Activated CD8-positive, alpha-beta memory T cell treated with anti-CD3 and anti-CD28 coated beads for 36 hours (primary cell): Measurements from ENCODE around the gene SRSF12. TPM values are rescaled to one million over a fixed set of nuclear protein-coding genes. Genes with fewer than 3 reads are reported as not detected.
"Not testable (repeated sequence)": the region's sequence is repeated elsewhere in the genome, so short reads cannot be mapped to it uniquely, and the experiment has no call there.

Source experiments
- CTCF ChIA-PET: fragments of 350-600 bp; sonication (Branson Sonifier 250); formaldehyde crosslinking; loops from one replicate; lab custom pipeline; 2021; ENCODE audit warnings: antibody characterized with exemption; lab: Charles Lee
- POLR2A ChIA-PET: fragments of 350-600 bp; sonication (Branson Sonifier 250); formaldehyde crosslinking; loops from one replicate; lab custom pipeline; 2021; ENCODE audit warnings: antibody characterized with exemption; lab: Charles Lee
- total RNA-seq, 2 experiments: library from RNA; stranded (reverse); gene quantifications; one replicate each; pipeline ENCODE4 v1.2.3, GENCODE V29; 2021

Gene SRSF12
- total RNA-seq, 2 experiments from 2014 or later = 0.82 to 0.84 TPM

- ChIA-PET POLR2A (interaction anchor here (0.5 to 7.6 kb wide), 7 partner anchors 9 to 282 kb away, joined by 3 to 91 read pairs (median 5); partner anchors contain the start of genes PM20D2, RNGTT and UBE2J1), CTCF (interaction anchor here (1.0 to 1.8 kb wide), 2 partner anchors 9 to 65 kb away, joined by 3 to 8 read pairs; partner anchors contain the start of gene PM20D2)
Measured at GRCh38 chr6:89081423-89082322, 36.2 kb downstream of the SRSF12 start.

DNA sequence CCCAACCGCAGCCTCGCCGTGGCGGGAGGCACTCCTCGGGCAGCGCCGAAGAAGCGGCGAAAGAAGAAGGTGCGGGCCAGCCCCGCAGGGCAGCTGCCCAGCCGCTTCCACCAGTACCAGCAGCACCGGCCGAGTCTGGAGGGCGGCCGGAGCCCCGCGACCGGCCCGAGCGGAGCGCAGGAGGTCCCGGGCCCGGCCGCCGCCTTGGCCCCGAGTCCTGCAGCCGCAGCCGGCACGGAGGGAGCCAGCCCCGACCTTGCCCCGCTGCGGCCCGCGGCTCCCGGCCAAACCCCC is 36.8 kb downstream of the SRSF12 start:
- ChIA-PET POLR2A (interaction anchor here (1.2 to 7.6 kb wide), 7 partner anchors 9 to 276 kb away, joined by 4 to 91 read pairs (median 8); partner anchors contain the start of genes PM20D2, RNGTT and UBE2J1), CTCF (interaction anchor here (0.7 to 1.0 kb wide), 2 partner anchors 8 to 65 kb away, joined by 3 to 5 read pairs; partner anchors contain the start of gene PM20D2)

GRCh38 chr6:89080281-89081128 is 37.4 kb downstream of the SRSF12 start, which contains the start of gene PNRC1:
Gene PNRC1, plus strand, starts transcription at chr6:89080751. Its CDS starts 144 bp downstream, at chr6:89080895.
- ChIA-PET POLR2A (interaction anchor here (1.2 to 7.6 kb wide), 8 partner anchors 10 to 277 kb away, joined by 4 to 91 read pairs (median 7); partner anchors contain the start of genes PM20D2, RNGTT and UBE2J1), CTCF (interaction anchor here (0.7 to 1.0 kb wide), 3 partner anchors 63 to 66 kb away, joined by 3 to 5 read pairs (median 3); partner anchors contain the start of gene PM20D2)

DNA sequence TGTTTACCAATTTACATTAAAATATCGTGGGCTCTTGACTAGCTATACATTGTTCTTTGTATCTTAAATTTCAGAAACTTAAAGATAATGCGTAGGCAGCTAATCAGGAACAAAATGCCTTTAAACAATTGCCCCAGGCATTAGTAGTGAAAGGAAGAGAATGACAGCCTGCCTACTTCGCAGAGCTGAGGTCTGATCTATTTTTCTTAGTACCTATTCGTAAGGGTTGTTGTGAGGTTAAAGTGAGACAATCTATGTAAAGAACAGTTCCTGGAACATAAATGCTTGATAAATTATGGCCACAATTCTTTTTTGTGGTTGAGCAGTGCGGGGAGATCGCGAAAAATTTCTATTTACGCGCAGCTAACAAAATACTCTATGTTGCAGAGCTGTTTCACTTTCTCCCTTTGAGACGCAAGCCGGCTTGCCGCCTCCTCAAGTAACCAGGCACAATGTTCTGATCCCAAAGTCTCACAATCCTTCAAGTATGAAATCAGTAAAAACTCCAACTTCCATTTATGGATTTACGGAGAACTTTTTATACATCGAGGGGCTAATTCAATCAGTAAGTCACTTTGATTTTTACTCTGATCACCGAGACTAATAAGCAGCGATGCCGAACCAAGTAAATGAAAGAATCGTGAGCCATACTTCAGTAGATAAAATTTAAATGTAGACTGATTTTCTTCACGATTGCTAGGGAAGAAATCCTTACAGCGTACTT is 38.2 kb downstream of the SRSF12 start:
- CTCF ChIA-PET = interaction anchor here (0.6 to 1.5 kb wide), 6 partner anchors 11 to 312 kb away, joined by 3 to 5 read pairs (median 3); partner anchors contain the start of gene PM20D2
- POLR2A ChIA-PET = interaction anchor here (0.7 to 7.6 kb wide), 10 partner anchors 10 to 273 kb away, joined by 4 to 91 read pairs (median 7); partner anchors contain the start of genes PM20D2, RNGTT and UBE2J1

GRCh38 chr6:89073840-89074239 is 44.0 kb downstream of the SRSF12 start:
- ChIA-PET POLR2A (interaction anchor here (0.6 kb wide), 1 partner anchor 1523 kb away, joined by 3 read pairs; no protein-coding TSS in a partner anchor), CTCF (no interaction called here)

DNA sequence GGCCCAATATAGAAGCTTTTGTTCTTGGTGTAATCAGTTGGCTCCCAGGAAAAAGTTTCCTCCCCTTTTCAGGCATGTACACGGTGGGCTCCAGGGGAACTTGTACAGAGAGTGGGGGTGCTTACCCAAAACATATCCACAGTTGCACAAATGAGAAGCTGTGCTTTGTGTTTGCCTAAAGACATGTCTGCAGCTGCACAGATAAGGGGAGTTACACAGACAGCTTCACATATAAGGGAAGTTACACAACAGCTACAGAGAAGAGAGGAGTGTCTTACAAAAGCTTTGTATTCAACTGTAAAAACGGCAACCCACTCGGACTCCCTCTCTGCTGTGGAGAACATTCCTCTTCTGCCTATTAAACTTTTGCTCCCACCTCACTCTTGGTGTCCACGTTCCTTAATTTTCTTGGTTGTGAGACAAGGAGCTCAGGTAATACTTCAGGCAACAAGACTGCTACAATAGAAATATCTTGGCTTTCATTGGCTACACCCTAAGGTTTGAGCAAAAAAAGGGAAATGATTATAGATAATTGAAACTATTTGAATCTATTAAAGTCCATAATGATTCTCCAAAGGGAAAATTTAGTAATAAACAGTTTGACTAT is 44.8 kb downstream of the SRSF12 start:
- ChIA-PET CTCF (interaction anchor here (0.5 to 1.2 kb wide), 2 partner anchors 9 to 17 kb away, joined by 3 read pairs; no protein-coding TSS in a partner anchor), POLR2A (no interaction called here)

DNA sequence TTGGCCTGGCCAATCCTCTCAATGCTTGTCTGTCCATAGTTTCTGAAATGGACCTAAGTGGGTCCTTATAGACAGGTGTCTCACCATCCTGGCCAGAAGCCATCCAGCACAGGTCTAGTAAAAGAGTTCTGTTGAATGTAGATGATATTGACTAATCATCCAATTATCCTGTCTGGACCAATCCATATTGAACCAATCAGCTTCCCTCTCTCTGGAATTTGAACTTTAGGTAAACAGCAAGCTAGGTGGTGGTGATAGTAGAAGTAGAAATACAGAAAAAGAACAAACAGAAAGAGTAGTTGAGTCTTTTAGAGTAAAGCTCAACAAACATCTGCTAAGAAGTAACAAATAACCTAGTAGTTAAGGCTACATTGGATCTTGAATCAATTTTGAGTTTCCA is 46.8 kb downstream of the SRSF12 start:
- ChIA-PET CTCF (no interaction called here), POLR2A (no interaction called here)

- CTCF ChIA-PET = no interaction called here
- POLR2A ChIA-PET = no interaction called here
Measured at GRCh38 chr6:89069536-89070163, 48.2 kb downstream of the SRSF12 start.

DNA sequence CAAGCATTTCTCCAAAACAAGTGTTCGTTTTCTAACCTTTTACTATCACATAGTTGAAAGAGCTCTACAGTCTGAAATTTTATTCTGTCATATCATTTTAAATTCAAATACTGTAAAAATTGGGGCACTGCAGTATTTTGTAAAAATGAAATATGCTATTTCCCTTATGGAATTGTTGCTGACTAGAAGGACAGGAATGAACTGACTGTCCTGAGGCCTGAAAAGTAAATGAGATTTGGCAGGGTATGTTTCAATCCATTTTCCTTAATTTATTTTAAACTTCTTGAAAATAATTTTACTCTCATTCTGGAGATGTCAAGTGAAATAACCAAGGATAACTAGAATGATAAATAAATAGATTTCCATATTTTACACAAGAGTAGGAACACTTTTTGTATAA is 49.2 kb downstream of the SRSF12 start:
- CTCF ChIA-PET = no interaction called here
- POLR2A ChIA-PET = interaction anchor here (0.7 kb wide), 1 partner anchor 54 kb away, joined by 3 read pairs; no protein-coding TSS in a partner anchor

- CTCF ChIA-PET = no interaction called here
- POLR2A ChIA-PET = no interaction called here
Measured at GRCh38 chr6:89067796-89068195, 50.1 kb downstream of the SRSF12 start.

DNA sequence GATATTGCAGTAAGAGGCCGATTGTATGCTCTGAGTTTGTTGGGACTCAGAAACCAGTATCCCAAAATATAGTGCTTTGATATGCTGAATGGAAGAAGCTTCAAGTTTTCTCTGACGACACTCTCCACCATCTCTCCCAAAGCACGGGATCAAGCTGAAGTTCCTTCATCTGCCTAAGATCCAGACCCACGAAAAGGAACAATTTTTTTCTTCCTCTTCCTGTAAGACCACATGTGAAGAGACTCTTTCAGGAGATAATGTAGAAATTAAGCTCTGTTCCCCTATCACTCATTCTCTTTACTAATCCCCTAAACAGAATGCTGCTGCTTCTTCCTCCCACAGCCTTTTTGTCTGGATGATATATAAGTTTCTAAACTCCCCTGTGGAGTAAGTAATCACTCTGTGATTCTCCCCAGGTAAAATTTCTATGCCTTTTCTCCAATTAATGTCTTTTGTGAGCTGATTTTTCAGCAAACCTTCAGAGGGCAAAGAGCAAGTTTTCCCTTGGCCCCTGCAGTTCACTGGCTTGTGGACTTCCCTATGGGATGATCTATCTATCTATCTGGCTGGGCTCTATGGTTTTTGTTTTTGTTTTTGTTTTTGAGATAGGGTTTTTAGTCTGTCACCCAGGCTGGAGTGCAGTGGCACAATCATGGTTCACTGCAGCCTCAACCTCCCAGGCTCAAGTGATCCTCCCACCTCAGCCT is 50.8 kb downstream of the SRSF12 start:
- POLR2A ChIA-PET = no interaction called here
- CTCF ChIA-PET = no interaction called here

DNA sequence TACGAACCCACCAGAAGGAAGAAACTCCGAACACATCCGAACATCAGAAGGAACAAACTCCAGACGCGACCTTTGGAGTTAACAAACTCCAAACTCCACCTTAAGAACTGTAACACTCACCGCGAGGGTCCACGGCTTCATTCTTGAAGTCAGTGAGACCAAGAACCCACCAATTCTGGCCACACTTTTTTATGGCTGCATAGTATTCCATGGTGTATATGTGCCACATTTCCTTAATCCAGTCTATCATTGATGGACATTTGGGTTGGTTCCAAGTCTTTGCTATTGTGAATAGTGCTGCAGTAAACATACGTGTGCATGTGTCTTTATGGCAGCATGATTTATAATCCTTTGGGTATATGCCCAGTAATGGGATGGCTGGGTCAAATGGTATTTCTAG is 51.8 kb downstream of the SRSF12 start:
- CTCF ChIA-PET, POLR2A ChIA-PET: not testable (repeated sequence)

DNA sequence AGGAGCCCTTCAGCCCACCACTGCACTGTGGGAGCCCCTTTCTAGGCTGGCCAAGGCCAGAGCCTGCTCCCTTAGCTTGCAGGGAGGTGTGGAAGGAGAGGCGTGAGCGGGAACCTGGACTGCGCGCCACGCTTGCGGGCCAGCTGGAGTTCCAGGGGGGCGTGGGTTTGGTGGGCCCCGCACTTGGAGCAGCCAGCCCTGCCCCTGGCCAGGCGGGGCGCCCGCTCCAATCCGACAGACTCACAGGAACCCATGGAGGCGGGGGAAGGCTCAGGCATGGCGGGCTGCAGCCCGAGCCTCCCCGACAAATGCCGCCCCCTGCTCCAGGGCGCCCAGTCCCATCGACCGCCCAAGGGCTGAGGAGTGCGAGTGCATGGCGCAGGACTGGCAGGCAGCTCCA is 52.9 kb downstream of the SRSF12 start:
- CTCF ChIA-PET, POLR2A ChIA-PET: not testable (repeated sequence)

GRCh38 chr6:89063881-89064280 is 54.0 kb downstream of the SRSF12 start:
- ChIA-PET CTCF (no interaction called here), POLR2A (no interaction called here)

DNA sequence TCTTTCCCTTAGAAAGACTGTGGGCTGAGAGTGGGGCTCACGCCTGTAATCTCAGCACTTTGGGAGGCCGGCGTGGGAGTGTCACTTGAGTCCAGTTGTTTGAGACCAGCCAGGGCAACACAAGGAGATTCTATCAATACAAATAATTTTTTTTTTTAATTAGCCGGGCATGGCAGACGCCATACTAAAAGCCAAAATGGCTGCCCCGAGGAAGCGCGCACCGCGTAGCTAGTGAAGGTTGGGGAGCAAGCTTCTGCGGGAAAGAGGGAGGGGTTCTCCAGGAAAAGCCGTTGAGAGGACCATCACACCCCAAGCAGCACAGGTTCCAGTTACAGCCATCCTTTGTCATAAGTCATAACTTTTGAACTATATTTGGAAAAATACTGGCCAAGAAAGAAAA is 58.6 kb downstream of the SRSF12 start:
- POLR2A ChIA-PET = no interaction called here

GRCh38 chr6:89058627-89059026 is 59.2 kb downstream of the SRSF12 start:
- POLR2A ChIA-PET = no interaction called here
- CTCF ChIA-PET = no interaction called here

More for the DNA sequence above, 58.6 kb downstream of the SRSF12 start:
- CTCF ChIA-PET = no interaction called here

GRCh38 chr6:89057759-89058158 is 60.1 kb downstream of the SRSF12 start:
- CTCF ChIA-PET = no interaction called here
- POLR2A ChIA-PET = no interaction called here
